ENCODE results near the gene IPMK.
"Not testable (repeated sequence)": the region's sequence is repeated elsewhere in the genome, so short reads cannot be mapped to it uniquely, and the experiment has no call there.

Gene IPMK

DNA sequence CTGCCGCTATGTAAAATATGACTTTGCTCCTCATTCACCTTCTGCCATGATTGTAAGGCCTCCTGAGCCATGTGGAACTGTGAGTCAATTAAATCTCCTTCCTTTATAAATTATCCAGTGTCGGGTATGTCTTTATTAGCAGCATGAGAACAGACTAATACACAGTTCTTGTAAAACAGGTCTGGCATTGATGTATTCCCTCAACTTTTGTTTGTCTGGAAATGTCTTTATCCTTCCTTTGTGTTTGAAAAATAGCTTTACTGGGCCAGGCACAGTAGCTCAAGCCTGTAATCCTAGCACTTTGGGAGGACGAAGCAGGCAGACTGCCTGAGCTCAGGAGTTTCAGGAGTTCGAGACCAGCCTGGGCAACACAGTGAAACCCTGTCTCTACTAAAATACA, 14.5 kb downstream of the IPMK start:
- DNase-seq (ENCODE audit: low read depth in 1 of 2, low spot score in 1 of 2) = no peak
- no peak for TF ChIP-seq GABPA (IDR thresholded peaks at IDR 0.05; ENCODE audit: low read depth)
- TF ChIP-seq, protein P1, sequence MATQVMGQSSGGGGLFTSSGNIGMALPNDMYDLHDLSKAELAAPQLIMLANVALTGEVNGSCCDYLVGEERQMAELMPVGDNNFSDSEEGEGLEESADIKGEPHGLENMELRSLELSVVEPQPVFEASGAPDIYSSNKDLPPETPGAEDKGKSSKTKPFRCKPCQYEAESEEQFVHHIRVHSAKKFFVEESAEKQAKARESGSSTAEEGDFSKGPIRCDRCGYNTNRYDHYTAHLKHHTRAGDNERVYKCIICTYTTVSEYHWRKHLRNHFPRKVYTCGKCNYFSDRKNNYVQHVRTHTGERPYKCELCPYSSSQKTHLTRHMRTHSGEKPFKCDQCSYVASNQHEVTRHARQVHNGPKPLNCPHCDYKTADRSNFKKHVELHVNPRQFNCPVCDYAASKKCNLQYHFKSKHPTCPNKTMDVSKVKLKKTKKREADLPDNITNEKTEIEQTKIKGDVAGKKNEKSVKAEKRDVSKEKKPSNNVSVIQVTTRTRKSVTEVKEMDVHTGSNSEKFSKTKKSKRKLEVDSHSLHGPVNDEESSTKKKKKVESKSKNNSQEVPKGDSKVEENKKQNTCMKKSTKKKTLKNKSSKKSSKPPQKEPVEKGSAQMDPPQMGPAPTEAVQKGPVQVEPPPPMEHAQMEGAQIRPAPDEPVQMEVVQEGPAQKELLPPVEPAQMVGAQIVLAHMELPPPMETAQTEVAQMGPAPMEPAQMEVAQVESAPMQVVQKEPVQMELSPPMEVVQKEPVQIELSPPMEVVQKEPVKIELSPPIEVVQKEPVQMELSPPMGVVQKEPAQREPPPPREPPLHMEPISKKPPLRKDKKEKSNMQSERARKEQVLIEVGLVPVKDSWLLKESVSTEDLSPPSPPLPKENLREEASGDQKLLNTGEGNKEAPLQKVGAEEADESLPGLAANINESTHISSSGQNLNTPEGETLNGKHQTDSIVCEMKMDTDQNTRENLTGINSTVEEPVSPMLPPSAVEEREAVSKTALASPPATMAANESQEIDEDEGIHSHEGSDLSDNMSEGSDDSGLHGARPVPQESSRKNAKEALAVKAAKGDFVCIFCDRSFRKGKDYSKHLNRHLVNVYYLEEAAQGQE (IDR thresholded peaks at IDR 0.05; ENCODE audit: insufficient replicate concordance, low read depth) = no peak
- no peak for TF ChIP-seq POLR2AphosphoS5 (IDR thresholded peaks at IDR 0.05; ENCODE audit: low read depth)
- TF ChIP-seq, protein P2, sequence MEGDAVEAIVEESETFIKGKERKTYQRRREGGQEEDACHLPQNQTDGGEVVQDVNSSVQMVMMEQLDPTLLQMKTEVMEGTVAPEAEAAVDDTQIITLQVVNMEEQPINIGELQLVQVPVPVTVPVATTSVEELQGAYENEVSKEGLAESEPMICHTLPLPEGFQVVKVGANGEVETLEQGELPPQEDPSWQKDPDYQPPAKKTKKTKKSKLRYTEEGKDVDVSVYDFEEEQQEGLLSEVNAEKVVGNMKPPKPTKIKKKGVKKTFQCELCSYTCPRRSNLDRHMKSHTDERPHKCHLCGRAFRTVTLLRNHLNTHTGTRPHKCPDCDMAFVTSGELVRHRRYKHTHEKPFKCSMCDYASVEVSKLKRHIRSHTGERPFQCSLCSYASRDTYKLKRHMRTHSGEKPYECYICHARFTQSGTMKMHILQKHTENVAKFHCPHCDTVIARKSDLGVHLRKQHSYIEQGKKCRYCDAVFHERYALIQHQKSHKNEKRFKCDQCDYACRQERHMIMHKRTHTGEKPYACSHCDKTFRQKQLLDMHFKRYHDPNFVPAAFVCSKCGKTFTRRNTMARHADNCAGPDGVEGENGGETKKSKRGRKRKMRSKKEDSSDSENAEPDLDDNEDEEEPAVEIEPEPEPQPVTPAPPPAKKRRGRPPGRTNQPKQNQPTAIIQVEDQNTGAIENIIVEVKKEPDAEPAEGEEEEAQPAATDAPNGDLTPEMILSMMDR (IDR thresholded peaks at IDR 0.05; ENCODE audit: insufficient read depth, low read length) = no peak
- TF ChIP-seq SPI1 (IDR thresholded peaks at IDR 0.05; ENCODE audit: borderline replicate concordance, low read depth) = no peak
- Histone ChIP-seq H3K4me3 (replicated peaks; ENCODE audit: insufficient read depth, low read length) (no peak overlapping the region), H3K27me3 (ENCODE audit: insufficient read depth, poor library complexity, severe bottlenecking) (no peaks in the 10 kb centered on the region), H3K27ac (replicated peaks) (no peak overlapping the region)

DNA sequence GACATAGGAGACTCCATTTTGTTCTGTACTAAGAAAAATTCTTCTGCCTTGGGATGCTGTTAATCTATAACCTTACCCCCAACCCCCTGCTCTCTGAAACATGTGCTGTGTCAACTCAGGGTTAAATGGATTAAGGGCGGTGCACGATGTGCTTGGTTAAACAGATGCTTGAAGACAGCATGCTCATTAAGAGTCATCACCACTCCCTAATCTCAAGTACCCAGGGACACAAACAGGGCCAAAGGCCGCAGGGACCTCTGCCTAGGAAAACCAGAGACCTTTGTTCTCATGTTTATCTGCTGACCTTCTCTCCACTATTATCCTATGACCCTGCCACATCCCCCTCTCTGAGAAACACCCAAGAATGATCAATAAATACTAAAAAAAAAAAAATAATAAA, 23.0 kb downstream of the IPMK start:
- not testable (repeated sequence) for H3K27ac ChIP-seq (replicated peaks); H3K27me3 ChIP-seq (ENCODE audit: insufficient read depth, poor library complexity, severe bottlenecking); H3K4me3 ChIP-seq (replicated peaks; ENCODE audit: insufficient read depth, low read length); DNase-seq (ENCODE audit: low read depth in 1 of 2, low spot score in 1 of 2)

DNA sequence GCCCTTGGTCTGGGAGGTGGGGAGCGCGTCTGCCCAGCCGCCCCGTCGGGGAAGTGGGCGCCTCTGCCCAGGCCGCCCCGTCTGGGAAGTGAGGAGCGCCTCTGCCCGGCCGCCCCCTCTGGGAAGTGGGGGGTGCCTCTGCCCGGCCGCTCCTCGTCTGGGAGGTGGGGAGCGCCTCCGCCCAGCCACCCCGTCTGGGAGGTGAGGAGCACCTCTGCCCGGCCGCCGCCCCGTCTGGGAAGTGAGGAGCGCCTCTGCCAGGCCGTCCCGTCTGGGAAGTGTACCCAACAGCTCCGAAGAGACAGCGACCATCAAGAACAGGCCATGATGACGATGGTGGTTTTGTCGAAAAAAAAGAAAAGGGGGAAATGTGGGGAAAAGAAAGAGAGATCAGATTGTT, 23.5 kb downstream of the IPMK start:
- DNase-seq (ENCODE audit: low read depth in 1 of 2, low spot score in 1 of 2); H3K4me3 ChIP-seq (replicated peaks; ENCODE audit: insufficient read depth, low read length); H3K27ac ChIP-seq (replicated peaks); H3K27me3 ChIP-seq (ENCODE audit: insufficient read depth, poor library complexity, severe bottlenecking): not testable (repeated sequence)

DNA sequence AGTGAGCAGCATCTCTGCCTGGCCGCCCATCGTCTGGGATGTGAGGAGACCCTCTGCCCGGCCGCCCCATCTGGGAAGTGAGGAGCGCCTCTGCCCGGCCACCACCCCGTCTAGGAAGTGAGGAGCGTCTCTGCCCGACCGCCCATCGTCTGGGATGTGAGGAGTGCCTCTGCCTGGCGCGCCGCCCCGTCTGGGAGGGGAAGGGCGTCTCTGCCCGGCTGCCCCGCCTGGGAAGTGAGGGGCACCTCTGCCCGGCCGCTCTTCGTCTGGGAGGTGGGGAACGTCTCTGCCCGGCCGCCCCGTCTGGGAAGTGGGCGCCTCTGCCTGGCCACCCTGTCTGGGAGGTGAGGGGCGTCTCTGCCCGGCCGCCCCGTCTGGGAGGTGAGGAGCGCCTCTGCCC, 23.9 kb downstream of the IPMK start:
- H3K27me3 ChIP-seq (ENCODE audit: insufficient read depth, poor library complexity, severe bottlenecking); DNase-seq (ENCODE audit: low read depth in 1 of 2, low spot score in 1 of 2); H3K27ac ChIP-seq (replicated peaks); H3K4me3 ChIP-seq (replicated peaks; ENCODE audit: insufficient read depth, low read length): not testable (repeated sequence)

DNA sequence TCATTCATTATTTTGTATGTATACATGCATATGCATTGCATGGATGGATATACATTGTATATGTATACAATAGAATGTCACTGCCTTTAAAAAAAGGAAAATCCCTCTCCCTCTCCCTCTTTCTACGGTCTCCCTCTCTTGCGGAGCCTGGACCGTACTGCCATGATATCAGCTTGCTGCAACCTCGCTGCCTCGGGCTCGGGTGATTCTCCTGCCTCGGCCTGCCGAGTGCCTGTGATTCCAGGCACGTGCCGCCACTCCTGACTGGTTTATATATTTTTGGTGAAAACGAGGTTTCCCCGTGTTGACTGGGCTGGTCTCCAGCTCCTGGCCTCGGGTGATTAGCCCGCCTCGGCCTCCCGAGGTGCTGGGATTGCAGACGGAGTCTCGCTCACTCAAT, 24.4 kb downstream of the IPMK start:
- TF ChIP-seq POLR2AphosphoS5 (IDR thresholded peaks at IDR 0.05; ENCODE audit: low read depth) = no peak
- no peaks in the 10 kb centered on the region for H3K27me3 ChIP-seq (ENCODE audit: insufficient read depth, poor library complexity, severe bottlenecking)
- DNase-seq (ENCODE audit: low read depth in 1 of 2, low spot score in 1 of 2) = no peak
- H3K4me3 ChIP-seq (replicated peaks; ENCODE audit: insufficient read depth, low read length) = no peak overlapping the region
- H3K27ac ChIP-seq (replicated peaks) = no peak overlapping the region

DNA sequence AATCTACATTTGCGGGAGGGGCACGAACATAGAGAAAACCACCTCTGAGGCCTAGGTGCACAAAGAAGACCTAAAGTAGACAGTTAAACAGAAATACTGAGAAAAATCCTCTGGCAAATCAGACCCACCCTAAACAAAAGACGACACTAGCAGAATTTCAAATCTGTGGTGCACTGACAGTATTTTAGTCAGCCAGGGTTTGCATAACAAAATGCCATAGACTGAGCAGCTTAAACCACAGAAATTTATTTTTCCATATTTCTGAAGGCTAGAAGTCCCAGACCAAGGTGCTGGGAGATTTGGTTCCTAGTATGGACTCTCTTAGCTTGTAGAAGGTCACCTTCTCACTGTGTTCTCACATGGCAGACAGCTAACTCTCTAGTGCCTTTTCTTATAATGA, 26.3 kb downstream of the IPMK start:
- no peak for DNase-seq (ENCODE audit: low read depth in 1 of 2, low spot score in 1 of 2)
- TF ChIP-seq, protein P1 (IDR thresholded peaks at IDR 0.05; ENCODE audit: insufficient replicate concordance, low read depth) = no peak
- TF ChIP-seq POLR2AphosphoS5 (IDR thresholded peaks at IDR 0.05; ENCODE audit: low read depth) (no peak), GABPA (IDR thresholded peaks at IDR 0.05; ENCODE audit: low read depth) (no peak), SPI1 (IDR thresholded peaks at IDR 0.05; ENCODE audit: borderline replicate concordance, low read depth) (no peak)
- TF ChIP-seq, protein P2 (IDR thresholded peaks at IDR 0.05; ENCODE audit: insufficient read depth, low read length) = no peak
- no peak overlapping the region for H3K27ac ChIP-seq (replicated peaks)

More for the DNA sequence above, 26.3 kb downstream of the IPMK start:
- Histone ChIP-seq H3K4me3 (replicated peaks; ENCODE audit: insufficient read depth, low read length) (no peak overlapping the region), H3K27me3 (ENCODE audit: insufficient read depth, poor library complexity, severe bottlenecking) (no peaks in the 10 kb centered on the region)
